SU-DHL-6 (cell line): ENCODE results near the gene RETREG1.

Source experiments
- H2AFZ ChIP-seq: fragments of 200-600 bp; sonication (generic); 2 replicates; pipeline ENCODE4 v1.6.1; 2014; ENCODE audit warnings: low read depth, mild to moderate bottlenecking, moderate library complexity, mixed read lengths, antibody characterized with exemption, low read length; ENCODE audit not compliant: severe bottlenecking
- H3F3A ChIP-seq: fragments of 200-600 bp; shearing (Covaris generic); 2 replicates; pipeline ENCODE4 v1.6.0; 2016; ENCODE audit warnings: antibody characterized with exemption, mild to moderate bottlenecking; ENCODE audit not compliant: insufficient read depth
- H3K27ac ChIP-seq: fragments of 200-600 bp; sonication (generic); 2 replicates; pipeline ENCODE4 v1.5.1; 2016; ENCODE audit warnings: low read depth, mild to moderate bottlenecking, low read length, moderate library complexity, mixed read lengths
- H3K27me3 ChIP-seq: fragments of 200-600 bp; sonication (generic), shearing (Covaris generic); 2 replicates; pipeline ENCODE4 v1.6.0; 2014; ENCODE audit warnings: mild to moderate bottlenecking, low read length
- H3K36me3 ChIP-seq: fragments of 200-600 bp; sonication (generic); 2 replicates; pipeline ENCODE4 v1.6.1; 2014; ENCODE audit warnings: mild to moderate bottlenecking, low read length, mixed read lengths
- H3K4me2 ChIP-seq: fragments of 300-600, 200-600 bp; shearing (Covaris generic), sonication (generic); 2 replicates; pipeline ENCODE4 v1.6.0; 2014; ENCODE audit warnings: low read length, low read depth, mild to moderate bottlenecking; ENCODE audit not compliant: poor library complexity, severe bottlenecking
- H3K4me3 ChIP-seq: fragments of 200-600 bp; sonication (generic); 2 replicates; pipeline ENCODE4 v1.5.1; 2014; ENCODE audit warnings: antibody characterized with exemption, low read length, mild to moderate bottlenecking, mixed read lengths; ENCODE audit not compliant: insufficient read depth, poor library complexity, severe bottlenecking
- H3K79me2 ChIP-seq: fragments of 200-600 bp; sonication (generic); 2 replicates; pipeline ENCODE4 v1.6.1; 2014; ENCODE audit warnings: mild to moderate bottlenecking, low read length, moderate library complexity; ENCODE audit not compliant: insufficient read depth
- H3K9ac ChIP-seq: fragments of 200-600 bp; sonication (generic); 2 replicates; pipeline ENCODE4 v1.7.0; 2014; ENCODE audit warnings: mild to moderate bottlenecking, low read length
- H3K9me2 ChIP-seq: fragments of 200-600 bp; sonication (generic); replicated peaks from 2 replicates; pipeline ENCODE4 v1.6.1; 2014; ENCODE audit warnings: low read length; ENCODE audit not compliant: insufficient read depth
- H3K9me3 ChIP-seq: fragments of 200-600 bp; sonication (generic); 2 replicates; pipeline ENCODE4 v1.6.1; 2014; ENCODE audit warnings: low read length, mixed read lengths; ENCODE audit not compliant: insufficient read depth
- H4K20me1 ChIP-seq: fragments of 200-600 bp; sonication (generic); 2 replicates; pipeline ENCODE4 v1.6.1; 2014; ENCODE audit warnings: low read depth, mild to moderate bottlenecking, antibody characterized with exemption, low read length, moderate library complexity, mixed read lengths
- EZH2phosphoT487 ChIP-seq: fragments of 200-600 bp; sonication (generic), shearing (Covaris generic); conservative IDR thresholded peaks from 2 replicates; pipeline ENCODE4 v1.6.1; 2018; ENCODE audit warnings: mild to moderate bottlenecking, antibody characterized with exemption, low read length, moderate library complexity, mixed read lengths
- TF ChIP-seq, protein P1 (sequence below): fragments of 200-600 bp; sonication (generic); IDR thresholded peaks from one replicate; pipeline ENCODE4 v1.5.1; 2017; ENCODE audit warnings: antibody characterized with exemption, mild to moderate bottlenecking, low read length, moderate library complexity; ENCODE audit not compliant: insufficient read depth, poor library complexity, severe bottlenecking

RETREG1 gene

DNA sequence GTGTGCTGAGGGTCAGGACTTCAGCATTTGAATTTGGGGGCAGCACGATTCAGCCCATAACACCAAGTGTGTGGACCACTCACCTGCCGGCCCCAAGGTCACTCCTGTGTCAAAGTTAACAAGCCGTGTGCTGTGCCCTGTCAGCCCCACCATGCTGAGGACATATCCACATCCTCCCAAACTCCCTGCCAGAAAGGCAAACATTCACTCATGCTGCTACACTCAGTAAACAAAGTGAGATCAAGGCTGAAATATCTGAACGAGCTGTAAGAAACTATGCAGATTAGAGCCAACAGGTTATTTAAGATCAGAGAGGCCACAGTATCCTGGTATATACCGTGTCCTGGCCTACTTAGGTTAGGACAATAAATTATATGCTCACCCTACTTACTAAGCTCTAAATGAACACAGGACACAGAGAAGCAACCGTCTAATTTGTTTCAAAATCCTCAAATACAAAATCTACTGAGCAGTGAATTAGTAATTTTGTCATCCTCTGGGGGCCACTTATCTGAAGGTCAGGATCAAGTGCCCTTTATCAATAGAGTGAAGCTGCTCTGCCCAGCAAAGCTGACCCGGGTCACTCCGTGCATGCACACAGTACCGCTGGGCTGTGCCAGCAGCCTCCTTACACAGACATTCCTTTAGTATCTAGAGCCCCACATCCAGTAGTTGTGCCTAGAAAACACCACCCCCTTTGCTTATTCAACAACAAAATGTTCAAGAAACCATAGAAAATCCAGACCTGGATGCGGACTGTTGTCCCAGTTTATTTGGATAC is 28.2 kb downstream of the RETREG1 start:
- Histone ChIP-seq H3K36me3 (no peaks in the 10 kb centered on the region), H3K4me2 (no peak overlapping the region), H3K79me2 (no peaks in the 10 kb centered on the region), H3K27ac (no peak overlapping the region), H3K9ac (no peak overlapping the region), H3K9me2 (no peaks in the 10 kb centered on the region), H3K27me3 (no peaks in the 10 kb centered on the region), H3K4me3 (no peak overlapping the region), H3F3A (no peaks in the 10 kb centered on the region), H3K9me3 (no peaks in the 10 kb centered on the region), H4K20me1 (no peaks in the 10 kb centered on the region), H2AFZ (no peak overlapping the region)
- no peak for TF ChIP-seq EZH2phosphoT487
- TF ChIP-seq, protein P1, sequence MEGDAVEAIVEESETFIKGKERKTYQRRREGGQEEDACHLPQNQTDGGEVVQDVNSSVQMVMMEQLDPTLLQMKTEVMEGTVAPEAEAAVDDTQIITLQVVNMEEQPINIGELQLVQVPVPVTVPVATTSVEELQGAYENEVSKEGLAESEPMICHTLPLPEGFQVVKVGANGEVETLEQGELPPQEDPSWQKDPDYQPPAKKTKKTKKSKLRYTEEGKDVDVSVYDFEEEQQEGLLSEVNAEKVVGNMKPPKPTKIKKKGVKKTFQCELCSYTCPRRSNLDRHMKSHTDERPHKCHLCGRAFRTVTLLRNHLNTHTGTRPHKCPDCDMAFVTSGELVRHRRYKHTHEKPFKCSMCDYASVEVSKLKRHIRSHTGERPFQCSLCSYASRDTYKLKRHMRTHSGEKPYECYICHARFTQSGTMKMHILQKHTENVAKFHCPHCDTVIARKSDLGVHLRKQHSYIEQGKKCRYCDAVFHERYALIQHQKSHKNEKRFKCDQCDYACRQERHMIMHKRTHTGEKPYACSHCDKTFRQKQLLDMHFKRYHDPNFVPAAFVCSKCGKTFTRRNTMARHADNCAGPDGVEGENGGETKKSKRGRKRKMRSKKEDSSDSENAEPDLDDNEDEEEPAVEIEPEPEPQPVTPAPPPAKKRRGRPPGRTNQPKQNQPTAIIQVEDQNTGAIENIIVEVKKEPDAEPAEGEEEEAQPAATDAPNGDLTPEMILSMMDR, result no peak

DNA sequence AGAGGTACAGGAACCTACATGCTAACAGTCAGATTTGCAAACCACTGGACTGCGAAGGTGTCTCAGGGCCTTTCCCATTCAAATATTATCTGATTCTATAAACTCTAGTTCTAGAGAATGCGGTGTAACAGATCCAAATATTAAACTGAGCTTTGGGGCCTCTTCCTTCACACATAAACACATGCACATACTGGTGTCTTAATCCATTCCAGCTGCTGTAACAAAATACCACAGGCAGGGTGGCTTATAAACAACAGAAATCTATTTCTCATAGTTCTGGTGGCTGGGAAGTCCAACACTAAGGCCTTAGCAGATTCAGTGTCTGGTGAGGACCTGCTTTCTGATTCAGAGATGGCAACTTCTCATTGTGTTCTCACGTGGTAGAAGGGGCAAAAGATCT is 30.2 kb downstream of the RETREG1 start:
- TF ChIP-seq EZH2phosphoT487, result no peak
- TF ChIP-seq, protein P1, result no peak
- no peaks in the 10 kb centered on the region for H3F3A ChIP-seq
- H3K4me2 ChIP-seq, result no peak overlapping the region
- H3K27ac ChIP-seq, result no peak overlapping the region
- H3K9ac ChIP-seq, result no peak overlapping the region
- H3K9me2 ChIP-seq, result no peaks in the 10 kb centered on the region
- H3K36me3 ChIP-seq, result no peaks in the 10 kb centered on the region
- H3K27me3 ChIP-seq, result no peaks in the 10 kb centered on the region
- no peaks in the 10 kb centered on the region for H3K79me2 ChIP-seq
- no peaks in the 10 kb centered on the region for H3K9me3 ChIP-seq
- no peak overlapping the region for H3K4me3 ChIP-seq
- no peak overlapping the region for H2AFZ ChIP-seq
- H4K20me1 ChIP-seq, result no peaks in the 10 kb centered on the region

DNA sequence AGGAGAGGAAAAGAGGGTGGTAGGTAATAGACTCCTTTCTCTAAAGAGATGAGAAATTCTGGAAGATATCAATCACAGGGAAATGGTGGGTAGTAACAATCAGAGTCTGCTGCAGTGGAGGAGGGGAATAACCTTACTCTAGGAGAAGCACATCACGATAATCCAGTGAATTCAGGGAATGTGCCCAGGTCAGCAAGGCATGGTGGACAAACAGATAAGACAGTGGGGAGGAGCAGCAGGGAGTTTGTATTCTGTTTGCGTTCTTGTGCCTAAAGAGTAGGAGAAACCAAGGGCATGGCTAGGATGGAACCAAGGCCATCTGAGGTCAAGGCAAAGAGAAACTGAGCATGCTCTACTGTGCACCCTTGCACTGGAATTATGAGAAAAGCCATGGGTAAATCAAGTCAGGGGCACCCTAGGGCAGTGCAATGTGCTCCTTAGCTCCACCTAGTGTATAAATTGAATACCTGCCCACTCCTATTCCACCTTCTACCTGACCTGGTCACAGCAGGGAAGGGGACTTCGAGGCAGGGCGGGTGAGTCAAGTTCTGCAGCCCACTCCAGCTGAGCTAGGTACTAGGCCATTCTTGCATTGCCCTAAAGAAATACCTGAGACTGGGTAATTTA is 31.6 kb downstream of the RETREG1 start:
- Histone ChIP-seq H3K36me3 (no peaks in the 10 kb centered on the region), H3F3A (no peaks in the 10 kb centered on the region), H4K20me1 (no peaks in the 10 kb centered on the region), H3K9me2 (no peaks in the 10 kb centered on the region), H3K27ac (no peak overlapping the region), H3K79me2 (no peaks in the 10 kb centered on the region), H3K9me3 (no peaks in the 10 kb centered on the region), H2AFZ (no peak overlapping the region), H3K27me3 (no peaks in the 10 kb centered on the region), H3K4me2 (no peak overlapping the region), H3K4me3 (no peak overlapping the region), H3K9ac (no peak overlapping the region)
- no peak for TF ChIP-seq EZH2phosphoT487
- TF ChIP-seq, protein P1, result peak; percentile 68
